HTERT RPE-1 (cell line): Measurements from ENCODE around the gene NMNAT2.
"Not testable (repeated sequence)": the region's sequence is repeated elsewhere in the genome, so short reads cannot be mapped to it uniquely, and the experiment has no call there.

Experiments used
- in situ Hi-C: fragments of 300-500 bp; cut with MboI; formaldehyde crosslinking; loops from 4 replicates; pipeline ENCODE4 v1.14.3; 2020; ENCODE audit warnings: low sequenced_read_pairs

NMNAT2 gene

GRCh38 chr1:183419399-183419798 lies 1.2 kb upstream of the NMNAT2 start:
- in situ Hi-C loops = no loop called here

GRCh38 chr1:183418696-183419095 lies 516 bp upstream of the NMNAT2 start:
- in situ Hi-C loops = no loop called here

GRCh38 chr1:183416850-183417771 lies 1.1 kb downstream of the NMNAT2 start:
- in situ Hi-C loops = no loop called here

GRCh38 chr1:183414365-183414764 lies 3.8 kb downstream of the NMNAT2 start:
- in situ Hi-C loops = no loop called here

- in situ Hi-C loops = no loop called here
Observed at GRCh38 chr1:183411091-183411490, 7.1 kb downstream of the NMNAT2 start.

- in situ Hi-C loops = no loop called here
Observed at GRCh38 chr1:183407961-183408360, 10.2 kb downstream of the NMNAT2 start.

GRCh38 chr1:183407474-183407873 lies 10.7 kb downstream of the NMNAT2 start:
- in situ Hi-C loops = no loop called here

GRCh38 chr1:183404476-183404875 lies 13.7 kb downstream of the NMNAT2 start:
- in situ Hi-C loops = no loop called here

GRCh38 chr1:183403498-183403897 lies 14.7 kb downstream of the NMNAT2 start:
- in situ Hi-C loops = no loop called here

- in situ Hi-C loops = not testable (repeated sequence)
Observed at GRCh38 chr1:183401565-183401964, 16.6 kb downstream of the NMNAT2 start.

- in situ Hi-C loops = no loop called here
Observed at GRCh38 chr1:183394435-183394834, 23.7 kb downstream of the NMNAT2 start.

GRCh38 chr1:183391863-183392262 lies 26.3 kb downstream of the NMNAT2 start:
- in situ Hi-C loops = no loop called here

GRCh38 chr1:183390561-183390960 lies 27.6 kb downstream of the NMNAT2 start:
- in situ Hi-C loops = no loop called here

GRCh38 chr1:183388735-183389134 lies 29.4 kb downstream of the NMNAT2 start:
- in situ Hi-C loops = no loop called here

GRCh38 chr1:183385340-183386144 lies 32.6 kb downstream of the NMNAT2 start:
- in situ Hi-C loops = no loop called here

- in situ Hi-C loops = no loop called here
Observed at GRCh38 chr1:183379951-183380350, 38.2 kb downstream of the NMNAT2 start.

GRCh38 chr1:183375381-183375780 lies 42.8 kb downstream of the NMNAT2 start:
- in situ Hi-C loops = no loop called here

GRCh38 chr1:183374825-183375224 lies 43.4 kb downstream of the NMNAT2 start:
- in situ Hi-C loops = no loop called here

- in situ Hi-C loops = no loop called here
Observed at GRCh38 chr1:183372586-183373230, 45.5 kb downstream of the NMNAT2 start.

- in situ Hi-C loops = no loop called here
Observed at GRCh38 chr1:183370399-183371058, 47.7 kb downstream of the NMNAT2 start.
